DOHH2 (cell line): ENCODE data around the gene HOXA2.

Experiments
- CTCF ChIP-seq: fragments of 200-600 bp; sonication (generic); IDR thresholded peaks from one replicate; pipeline ENCODE4 v1.5.1; 2014; ENCODE audit warnings: antibody characterized with exemption, mild to moderate bottlenecking, low read depth, low read length; ENCODE audit not compliant: poor library complexity, severe bottlenecking
- EZH2phosphoT487 ChIP-seq: fragments of 200-600 bp; sonication (generic); IDR thresholded peaks from 2 replicates; pipeline ENCODE4 v1.6.1; 2017; ENCODE audit warnings: borderline replicate concordance, mild to moderate bottlenecking, antibody characterized with exemption, low read length, moderate library complexity, mixed read lengths

DNA sequence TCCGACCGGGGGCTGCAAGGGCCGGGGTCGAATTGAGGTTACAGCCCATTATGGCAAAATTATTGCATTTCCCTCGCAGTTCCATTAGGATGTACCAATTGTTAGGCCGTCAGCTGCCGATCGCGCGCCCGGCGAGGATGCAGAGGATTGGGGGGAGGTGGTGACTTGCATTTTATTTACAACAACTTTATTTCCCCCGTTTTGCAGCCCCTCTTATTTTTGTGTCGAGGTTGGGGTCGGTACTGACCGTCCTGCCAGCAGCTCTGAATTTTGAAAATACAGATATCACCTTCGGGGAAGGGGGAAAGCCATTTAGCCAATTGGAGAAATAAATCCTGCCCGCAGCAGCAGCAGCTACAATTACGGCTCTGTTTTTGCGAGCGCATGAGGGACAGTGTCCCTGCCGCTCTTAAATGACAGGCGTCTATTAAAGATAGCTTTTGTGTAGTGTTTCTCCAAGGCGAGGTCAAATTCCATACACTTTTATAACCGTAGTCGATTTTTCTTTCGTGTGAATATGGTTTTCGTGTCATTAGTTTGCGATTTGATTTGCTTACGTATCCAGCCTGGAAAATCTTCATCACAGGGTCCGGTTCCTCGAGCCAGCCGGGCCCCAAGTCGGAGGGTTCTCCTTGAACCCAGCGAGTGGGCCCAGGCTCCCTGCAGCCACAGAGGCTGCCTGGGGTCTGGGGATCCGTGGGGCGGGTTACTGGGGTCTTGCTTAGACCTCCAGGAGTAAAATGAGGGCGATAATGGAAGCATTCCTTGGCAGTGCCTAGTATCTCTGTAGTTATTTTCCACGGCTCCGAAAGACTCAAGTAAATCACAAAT, 41.7 kb upstream of the HOXA2 start:
- TF ChIP-seq CTCF (peak; percentile 49), EZH2phosphoT487 (no peak)
